ENCODE measurements around the gene VWA8. TPM values are rescaled to one million over a fixed set of nuclear protein-coding genes. Genes with fewer than 3 reads are reported as not detected.

Gene VWA8
- total RNA-seq, 1 experiment from 2014 or later: 22.6 TPM

DNA sequence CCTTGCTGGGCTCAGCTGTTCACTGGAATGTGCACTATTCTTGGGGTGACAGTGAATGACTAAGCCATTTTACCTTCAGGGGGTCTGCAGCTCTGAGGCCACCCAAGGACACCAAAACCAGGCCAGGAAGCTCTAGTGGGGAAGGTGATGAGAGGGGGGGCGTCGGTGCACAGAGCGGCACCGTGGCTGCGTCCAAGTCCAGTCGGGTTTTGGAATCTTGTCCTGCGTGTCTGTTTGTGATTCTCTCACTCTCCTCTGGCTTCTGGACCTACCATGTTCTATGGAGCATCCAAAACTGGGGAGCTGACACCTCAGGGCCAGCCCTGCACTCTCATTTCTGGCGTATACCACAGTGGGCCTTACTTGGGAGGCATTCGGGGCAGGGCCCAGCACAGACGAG is 411.4 kb downstream of the VWA8 start:
- ChIA-PET POLR2A (no interaction called here), RAD21 (ENCODE audit: low non-redundant PET in 1 of 2, low total read pairs in 2 of 2, uncharacterized antibody in 2 of 2, unreplicated experiment in 2 of 2) (no interaction called here), CTCF (no interaction called here)
- Histone ChIP-seq H3K27me3 (ENCODE audit: insufficient read depth, low read length) (no peaks in the 10 kb centered on the region), H3K79me2 (ENCODE audit: insufficient read depth, low read length) (no peaks in the 10 kb centered on the region), H2AFZ (ENCODE audit: low read depth, low read length, poor library complexity, severe bottlenecking) (no peak overlapping the region), H3K9ac (ENCODE audit: low read length) (no peak overlapping the region), H3K4me1 (ENCODE audit: control insufficient read depth in 1 of 2, insufficient read depth in 2 of 2, low read length in 2 of 2) (peaks cover 0 to 8% of the 10 kb centered on the region in 2 experiments; a peak in 2 of 4 replicates), H3K9me3 (ENCODE audit: control insufficient read depth in 1 of 2, insufficient read depth in 1 of 2, low read depth in 1 of 2, low read length in 2 of 2) (no peaks in the 10 kb centered on the region), H3K9me2 (ENCODE audit: insufficient read depth) (no peaks in the 10 kb centered on the region), H4K20me1 (ENCODE audit: insufficient read depth) (no peaks in the 10 kb centered on the region), H3K4me2 (ENCODE audit: low read length) (no peak overlapping the region), H3K27ac (ENCODE audit: low read depth, low read length) (no peak overlapping the region), H3K36me3 (ENCODE audit: control insufficient read depth in 1 of 2, insufficient read depth in 2 of 2, low read length in 2 of 2) (no peaks in the 10 kb centered on the region), H3K4me3 (replicated peaks in 1 of 2; ENCODE audit: low read depth in 1 of 2, low read length in 2 of 2) (no peak overlapping the region)
- TF ChIP-seq SRF (IDR thresholded peaks at IDR 0.05; ENCODE audit: low read depth) (no peak), JUND (IDR thresholded peaks at IDR 0.05) (no peak), POLR2AphosphoS5 (IDR thresholded peaks at IDR 0.05; ENCODE audit: low read depth, low read length) (no peak), POLR2A (IDR thresholded peaks at IDR 0.05; ENCODE audit: borderline replicate concordance, extremely low read depth, insufficient read depth, insufficient read length) (no peak), RAD21 (IDR thresholded peaks at IDR 0.05; ENCODE audit: low read depth) (no peak), SP1 (IDR thresholded peaks at IDR 0.05; ENCODE audit: low read depth) (no peak), ATF3 (IDR thresholded peaks at IDR 0.05) (no peak), SIN3A (IDR thresholded peaks at IDR 0.05; ENCODE audit: low read depth) (no peak)
- TF ChIP-seq, protein P1, sequence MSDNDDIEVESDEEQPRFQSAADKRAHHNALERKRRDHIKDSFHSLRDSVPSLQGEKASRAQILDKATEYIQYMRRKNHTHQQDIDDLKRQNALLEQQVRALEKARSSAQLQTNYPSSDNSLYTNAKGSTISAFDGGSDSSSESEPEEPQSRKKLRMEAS (IDR thresholded peaks at IDR 0.05): no peak
- TF ChIP-seq, protein P2, sequence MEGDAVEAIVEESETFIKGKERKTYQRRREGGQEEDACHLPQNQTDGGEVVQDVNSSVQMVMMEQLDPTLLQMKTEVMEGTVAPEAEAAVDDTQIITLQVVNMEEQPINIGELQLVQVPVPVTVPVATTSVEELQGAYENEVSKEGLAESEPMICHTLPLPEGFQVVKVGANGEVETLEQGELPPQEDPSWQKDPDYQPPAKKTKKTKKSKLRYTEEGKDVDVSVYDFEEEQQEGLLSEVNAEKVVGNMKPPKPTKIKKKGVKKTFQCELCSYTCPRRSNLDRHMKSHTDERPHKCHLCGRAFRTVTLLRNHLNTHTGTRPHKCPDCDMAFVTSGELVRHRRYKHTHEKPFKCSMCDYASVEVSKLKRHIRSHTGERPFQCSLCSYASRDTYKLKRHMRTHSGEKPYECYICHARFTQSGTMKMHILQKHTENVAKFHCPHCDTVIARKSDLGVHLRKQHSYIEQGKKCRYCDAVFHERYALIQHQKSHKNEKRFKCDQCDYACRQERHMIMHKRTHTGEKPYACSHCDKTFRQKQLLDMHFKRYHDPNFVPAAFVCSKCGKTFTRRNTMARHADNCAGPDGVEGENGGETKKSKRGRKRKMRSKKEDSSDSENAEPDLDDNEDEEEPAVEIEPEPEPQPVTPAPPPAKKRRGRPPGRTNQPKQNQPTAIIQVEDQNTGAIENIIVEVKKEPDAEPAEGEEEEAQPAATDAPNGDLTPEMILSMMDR (IDR thresholded peaks at IDR 0.05 in 2 of 3, conservative IDR thresholded peaks at IDR 0.05 in 1 of 3; ENCODE audit: borderline replicate concordance in 1 of 3, insufficient read depth in 1 of 3, low read depth in 2 of 3, low read length in 2 of 3): no peak
- TF ChIP-seq, protein P3, sequence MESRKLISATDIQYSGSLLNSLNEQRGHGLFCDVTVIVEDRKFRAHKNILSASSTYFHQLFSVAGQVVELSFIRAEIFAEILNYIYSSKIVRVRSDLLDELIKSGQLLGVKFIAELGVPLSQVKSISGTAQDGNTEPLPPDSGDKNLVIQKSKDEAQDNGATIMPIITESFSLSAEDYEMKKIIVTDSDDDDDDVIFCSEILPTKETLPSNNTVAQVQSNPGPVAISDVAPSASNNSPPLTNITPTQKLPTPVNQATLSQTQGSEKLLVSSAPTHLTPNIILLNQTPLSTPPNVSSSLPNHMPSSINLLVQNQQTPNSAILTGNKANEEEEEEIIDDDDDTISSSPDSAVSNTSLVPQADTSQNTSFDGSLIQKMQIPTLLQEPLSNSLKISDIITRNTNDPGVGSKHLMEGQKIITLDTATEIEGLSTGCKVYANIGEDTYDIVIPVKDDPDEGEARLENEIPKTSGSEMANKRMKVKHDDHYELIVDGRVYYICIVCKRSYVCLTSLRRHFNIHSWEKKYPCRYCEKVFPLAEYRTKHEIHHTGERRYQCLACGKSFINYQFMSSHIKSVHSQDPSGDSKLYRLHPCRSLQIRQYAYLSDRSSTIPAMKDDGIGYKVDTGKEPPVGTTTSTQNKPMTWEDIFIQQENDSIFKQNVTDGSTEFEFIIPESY (IDR thresholded peaks at IDR 0.05; ENCODE audit: extremely low read depth, insufficient replicate concordance, low read length): no peak
- BruUV-seq (replicated peaks): no TSS peak
- intact Hi-C loops (cut with micrococcal nuclease): no loop called here
- no peak for ATAC-seq
- DNase-seq (ENCODE audit: low read depth, low spot score): no peak

Measured in HCT116 (cell line).